ENCODE measurements around the gene LOC128125822.
A peak's percentile ranks its signal among the peaks of the same experiment; 100 is the strongest.

Gene LOC128125822

DNA sequence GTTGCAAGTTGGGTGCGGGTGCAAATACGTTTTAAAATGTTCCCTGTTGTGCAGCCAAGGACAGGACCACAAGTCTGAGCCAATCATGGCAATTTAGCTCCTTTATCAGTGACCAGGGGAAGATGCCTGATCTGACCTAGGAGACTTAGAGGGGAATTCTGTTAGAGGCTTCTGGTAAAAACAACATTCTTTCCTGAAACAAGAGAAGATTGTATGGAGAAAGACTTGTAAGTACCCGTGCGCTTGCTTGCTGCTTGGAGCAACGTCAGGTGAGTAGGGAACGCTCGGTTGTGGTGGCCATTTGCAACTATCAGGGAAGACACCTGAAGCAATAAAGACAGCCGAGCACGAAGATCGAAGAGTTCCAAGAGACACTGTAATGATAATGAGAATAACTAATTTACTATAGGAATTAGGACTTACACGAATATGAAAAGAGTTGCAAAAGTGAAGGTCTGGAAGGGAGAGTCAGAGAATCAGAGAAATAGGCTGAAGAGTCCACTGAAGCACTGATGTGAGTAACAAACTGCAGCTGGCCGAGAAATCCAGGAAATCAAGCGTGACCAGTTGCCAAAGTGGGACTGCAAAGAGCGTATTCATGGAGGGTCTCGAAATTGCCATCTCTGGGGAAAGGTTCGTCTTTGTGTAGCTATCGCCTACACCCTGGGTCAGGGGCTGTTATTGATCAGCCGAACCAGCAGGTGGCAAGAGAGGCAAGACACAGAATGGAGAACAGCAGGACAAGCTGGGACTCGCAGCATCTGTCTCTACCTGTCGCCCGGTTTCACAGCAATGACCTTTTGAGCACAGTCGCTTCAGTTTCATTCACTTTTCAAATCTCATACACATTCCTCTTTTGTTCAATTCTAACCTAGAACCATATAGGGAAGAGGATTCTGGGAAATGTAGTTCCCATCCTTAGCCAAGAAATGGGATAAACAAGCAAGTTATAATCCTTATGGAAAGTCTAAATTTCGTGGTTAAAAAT is 26.1 kb downstream of the LOC128125822 start (continued):
- TF ChIP-seq, protein P1, sequence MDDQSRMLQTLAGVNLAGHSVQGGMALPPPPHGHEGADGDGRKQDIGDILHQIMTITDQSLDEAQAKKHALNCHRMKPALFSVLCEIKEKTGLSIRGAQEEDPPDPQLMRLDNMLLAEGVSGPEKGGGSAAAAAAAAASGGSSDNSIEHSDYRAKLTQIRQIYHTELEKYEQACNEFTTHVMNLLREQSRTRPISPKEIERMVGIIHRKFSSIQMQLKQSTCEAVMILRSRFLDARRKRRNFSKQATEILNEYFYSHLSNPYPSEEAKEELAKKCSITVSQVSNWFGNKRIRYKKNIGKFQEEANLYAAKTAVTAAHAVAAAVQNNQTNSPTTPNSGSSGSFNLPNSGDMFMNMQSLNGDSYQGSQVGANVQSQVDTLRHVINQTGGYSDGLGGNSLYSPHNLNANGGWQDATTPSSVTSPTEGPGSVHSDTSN (IDR thresholded peaks at IDR 0.05; ENCODE audit: insufficient replicate concordance, low read depth, low read length): no peak
- TF ChIP-seq SMAD5 (IDR thresholded peaks at IDR 0.05; ENCODE audit: low read depth) (no peak), JUND (IDR thresholded peaks at IDR 0.05; ENCODE audit: low read depth, low read length) (no peak), SIX5 (IDR thresholded peaks at IDR 0.05; ENCODE audit: low read depth, low read length, severe bottlenecking) (peak; percentile 57), ZNF274 (IDR thresholded peaks at IDR 0.05; ENCODE audit: insufficient read depth, insufficient read length) (no peak), ZNF384 (IDR thresholded peaks at IDR 0.05; ENCODE audit: borderline replicate concordance, low read depth, low read length) (no peak), MTA2 (IDR thresholded peaks at IDR 0.05; ENCODE audit: low read depth) (0 out of 2 replicates have a peak, but pooled peaks have one; percentile 36), CBFB (IDR thresholded peaks at IDR 0.05; ENCODE audit: low read depth) (0 out of 2 replicates have a peak, but pooled peaks have one; percentile 59), HCFC1 (IDR thresholded peaks at IDR 0.05; ENCODE audit: low read length) (peak; percentile 58), EZH2 (IDR thresholded peaks at IDR 0.05; ENCODE audit: borderline replicate concordance, control insufficient read depth, low read depth, low read length) (no peak), DPF2 (IDR thresholded peaks at IDR 0.05) (0 out of 2 replicates have a peak, but pooled peaks have one; percentile 19), YY1 (IDR thresholded peaks at IDR 0.05; ENCODE audit: low read depth, low read length) (peak; percentile 73), SMC3 (IDR thresholded peaks at IDR 0.05; ENCODE audit: borderline replicate concordance, low read length) (peak; percentile 95), RB1 (IDR thresholded peaks at IDR 0.05; ENCODE audit: borderline replicate concordance) (peak; percentile 58; the same call in 1 of the 2 replicates), BACH1 (IDR thresholded peaks at IDR 0.05; ENCODE audit: borderline replicate concordance) (no peak), HDGF (IDR thresholded peaks at IDR 0.05) (no peak), SMARCA5 (IDR thresholded peaks at IDR 0.05) (peak; percentile 88; the same call in 1 of the 2 replicates), IRF4 (IDR thresholded peaks at IDR 0.05; ENCODE audit: low read depth, low read length) (0 out of 2 replicates have a peak, but pooled peaks have one; percentile 63), NBN (IDR thresholded peaks at IDR 0.05) (peak; percentile 51), MYC (IDR thresholded peaks at IDR 0.05; ENCODE audit: insufficient read depth, insufficient read length, insufficient replicate concordance, low read length, severe bottlenecking) (no peak), CREM (IDR thresholded peaks at IDR 0.05; ENCODE audit: low read depth) (peak; percentile 45; the same call in 1 of the 2 replicates), LARP7 (IDR thresholded peaks at IDR 0.05) (peak; percentile 72; the same call in 1 of the 2 replicates), CHD2 (IDR thresholded peaks at IDR 0.05; ENCODE audit: borderline replicate concordance, low read depth, low read length) (no peak), CEBPB (IDR thresholded peaks at IDR 0.05; ENCODE audit: borderline replicate concordance in 1 of 2, low read depth in 2 of 2, low read length in 2 of 2) (no peak), GATAD2B (conservative IDR thresholded peaks at IDR 0.05; ENCODE audit: low read depth) (no peak), PAX5 (IDR thresholded peaks at IDR 0.05; ENCODE audit: borderline replicate concordance, low read depth, low read length) (no peak)
- TF ChIP-seq, protein P2, sequence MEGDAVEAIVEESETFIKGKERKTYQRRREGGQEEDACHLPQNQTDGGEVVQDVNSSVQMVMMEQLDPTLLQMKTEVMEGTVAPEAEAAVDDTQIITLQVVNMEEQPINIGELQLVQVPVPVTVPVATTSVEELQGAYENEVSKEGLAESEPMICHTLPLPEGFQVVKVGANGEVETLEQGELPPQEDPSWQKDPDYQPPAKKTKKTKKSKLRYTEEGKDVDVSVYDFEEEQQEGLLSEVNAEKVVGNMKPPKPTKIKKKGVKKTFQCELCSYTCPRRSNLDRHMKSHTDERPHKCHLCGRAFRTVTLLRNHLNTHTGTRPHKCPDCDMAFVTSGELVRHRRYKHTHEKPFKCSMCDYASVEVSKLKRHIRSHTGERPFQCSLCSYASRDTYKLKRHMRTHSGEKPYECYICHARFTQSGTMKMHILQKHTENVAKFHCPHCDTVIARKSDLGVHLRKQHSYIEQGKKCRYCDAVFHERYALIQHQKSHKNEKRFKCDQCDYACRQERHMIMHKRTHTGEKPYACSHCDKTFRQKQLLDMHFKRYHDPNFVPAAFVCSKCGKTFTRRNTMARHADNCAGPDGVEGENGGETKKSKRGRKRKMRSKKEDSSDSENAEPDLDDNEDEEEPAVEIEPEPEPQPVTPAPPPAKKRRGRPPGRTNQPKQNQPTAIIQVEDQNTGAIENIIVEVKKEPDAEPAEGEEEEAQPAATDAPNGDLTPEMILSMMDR (IDR thresholded peaks at IDR 0.05 in 2 of 3, conservative IDR thresholded peaks at IDR 0.05 in 1 of 3; ENCODE audit: control insufficient read depth in 2 of 3, extremely low read depth in 1 of 3, insufficient read depth in 1 of 3, low read depth in 3 of 3, low read length in 3 of 3): peak; percentile 88 to 94 (median 93); a peak in 5 of 6 replicates

Measured in GM12878 (cell line).